Mammary epithelial cell (primary cell): ENCODE data around the gene CCDC57.

Source experiments
- EZH2 ChIP-seq: IDR thresholded peaks from 2 replicates; pipeline ENCODE4 v1.6.1; 2012; ENCODE audit warnings: low read length, inconsistent platforms, borderline replicate concordance
- TF ChIP-seq, protein P1 (sequence below), 2 donors: IDR thresholded peaks in 1 of 2; conservative IDR thresholded peaks in 1 of 2; 2 replicates each; pipeline ENCODE4 v1.5.1; 2011 to 2012; ENCODE audit warnings: inconsistent platforms in 2 of 2, low read length in 2 of 2, mild to moderate bottlenecking in 2 of 2, control low read depth in 1 of 2, low read depth in 1 of 2; ENCODE audit not compliant: insufficient read depth in 1 of 2; ENCODE audit errors: extremely low read depth in 1 of 2

DNA sequence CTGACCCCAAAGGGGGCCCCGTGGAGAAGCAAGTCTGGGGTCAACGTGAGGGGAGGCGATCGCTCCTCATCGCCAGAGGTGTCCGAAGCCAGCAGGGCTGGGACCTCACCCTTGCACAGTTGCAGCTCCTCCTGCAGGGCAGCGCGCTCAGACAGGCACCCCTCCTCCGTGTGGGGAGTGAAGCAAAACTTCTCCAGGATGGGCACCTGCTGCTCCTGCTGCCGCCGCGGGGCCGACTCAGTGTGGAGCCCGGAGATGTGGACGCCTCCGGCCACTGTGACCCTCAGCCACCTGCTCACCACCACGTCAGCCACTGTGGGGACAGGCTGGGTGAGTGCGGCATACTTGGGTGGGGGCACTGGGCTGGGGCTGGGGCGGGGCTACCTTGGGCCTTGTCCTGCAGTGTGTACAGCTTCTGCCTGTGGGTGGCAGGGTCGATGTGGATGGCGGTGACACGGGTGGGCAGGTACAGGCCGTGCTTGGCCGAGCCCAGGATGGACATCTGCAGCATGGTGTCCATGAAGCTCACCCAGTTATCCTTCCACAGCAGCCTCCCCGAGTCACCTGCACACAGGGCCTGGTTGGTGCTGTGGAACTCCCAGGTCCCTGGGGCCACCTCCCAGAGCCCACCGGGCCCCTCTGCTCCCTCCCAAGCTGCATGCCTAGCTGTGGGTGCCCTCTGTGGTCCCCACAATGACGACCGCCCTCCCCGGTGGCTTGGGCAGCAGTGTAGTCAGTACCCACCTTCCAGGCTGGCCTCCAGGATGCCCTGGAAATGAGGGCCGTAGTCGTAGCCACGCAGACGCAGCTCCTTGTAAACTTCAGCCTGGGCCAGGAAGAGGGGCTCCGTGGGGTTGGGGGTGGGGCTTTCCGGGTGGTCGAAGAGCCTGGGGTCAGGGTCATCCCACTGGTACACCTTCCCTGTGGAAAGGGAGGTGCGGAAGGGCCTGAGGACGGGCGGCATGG lies 125.4 kb downstream of the CCDC57 start:
- TF ChIP-seq EZH2: no peak
- TF ChIP-seq, protein P1, sequence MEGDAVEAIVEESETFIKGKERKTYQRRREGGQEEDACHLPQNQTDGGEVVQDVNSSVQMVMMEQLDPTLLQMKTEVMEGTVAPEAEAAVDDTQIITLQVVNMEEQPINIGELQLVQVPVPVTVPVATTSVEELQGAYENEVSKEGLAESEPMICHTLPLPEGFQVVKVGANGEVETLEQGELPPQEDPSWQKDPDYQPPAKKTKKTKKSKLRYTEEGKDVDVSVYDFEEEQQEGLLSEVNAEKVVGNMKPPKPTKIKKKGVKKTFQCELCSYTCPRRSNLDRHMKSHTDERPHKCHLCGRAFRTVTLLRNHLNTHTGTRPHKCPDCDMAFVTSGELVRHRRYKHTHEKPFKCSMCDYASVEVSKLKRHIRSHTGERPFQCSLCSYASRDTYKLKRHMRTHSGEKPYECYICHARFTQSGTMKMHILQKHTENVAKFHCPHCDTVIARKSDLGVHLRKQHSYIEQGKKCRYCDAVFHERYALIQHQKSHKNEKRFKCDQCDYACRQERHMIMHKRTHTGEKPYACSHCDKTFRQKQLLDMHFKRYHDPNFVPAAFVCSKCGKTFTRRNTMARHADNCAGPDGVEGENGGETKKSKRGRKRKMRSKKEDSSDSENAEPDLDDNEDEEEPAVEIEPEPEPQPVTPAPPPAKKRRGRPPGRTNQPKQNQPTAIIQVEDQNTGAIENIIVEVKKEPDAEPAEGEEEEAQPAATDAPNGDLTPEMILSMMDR (conservative IDR thresholded peaks at IDR 0.05 in 1 of 2, IDR thresholded peaks at IDR 0.05 in 1 of 2; ENCODE audit: extremely low read depth in 1 of 2, insufficient read depth in 1 of 2, low read depth in 1 of 2, low read length in 2 of 2): no peak
